ENCODE results near the gene ATXN1.

GRCh38 chr6:16400248-16400760, 361.0 kb downstream of the ATXN1 start:
- TF ChIP-seq, protein P1, sequence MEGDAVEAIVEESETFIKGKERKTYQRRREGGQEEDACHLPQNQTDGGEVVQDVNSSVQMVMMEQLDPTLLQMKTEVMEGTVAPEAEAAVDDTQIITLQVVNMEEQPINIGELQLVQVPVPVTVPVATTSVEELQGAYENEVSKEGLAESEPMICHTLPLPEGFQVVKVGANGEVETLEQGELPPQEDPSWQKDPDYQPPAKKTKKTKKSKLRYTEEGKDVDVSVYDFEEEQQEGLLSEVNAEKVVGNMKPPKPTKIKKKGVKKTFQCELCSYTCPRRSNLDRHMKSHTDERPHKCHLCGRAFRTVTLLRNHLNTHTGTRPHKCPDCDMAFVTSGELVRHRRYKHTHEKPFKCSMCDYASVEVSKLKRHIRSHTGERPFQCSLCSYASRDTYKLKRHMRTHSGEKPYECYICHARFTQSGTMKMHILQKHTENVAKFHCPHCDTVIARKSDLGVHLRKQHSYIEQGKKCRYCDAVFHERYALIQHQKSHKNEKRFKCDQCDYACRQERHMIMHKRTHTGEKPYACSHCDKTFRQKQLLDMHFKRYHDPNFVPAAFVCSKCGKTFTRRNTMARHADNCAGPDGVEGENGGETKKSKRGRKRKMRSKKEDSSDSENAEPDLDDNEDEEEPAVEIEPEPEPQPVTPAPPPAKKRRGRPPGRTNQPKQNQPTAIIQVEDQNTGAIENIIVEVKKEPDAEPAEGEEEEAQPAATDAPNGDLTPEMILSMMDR (IDR thresholded peaks at IDR 0.05; ENCODE audit: low read depth, low read length, poor library complexity, severe bottlenecking) = no peak
- TF ChIP-seq EZH2phosphoT487 (IDR thresholded peaks at IDR 0.05; ENCODE audit: borderline replicate concordance, low read length) = no peak
